NCI-H748 treated with DMSO at 0.1 percent for 48 hours (cell line): Measurements from ENCODE around the gene DCXR.

Experiments
- DNase-seq: peaks from one replicate; lab custom pipeline; 2025; lab: John Stamatoyannopoulos, UW

The DCXR gene

DNA sequence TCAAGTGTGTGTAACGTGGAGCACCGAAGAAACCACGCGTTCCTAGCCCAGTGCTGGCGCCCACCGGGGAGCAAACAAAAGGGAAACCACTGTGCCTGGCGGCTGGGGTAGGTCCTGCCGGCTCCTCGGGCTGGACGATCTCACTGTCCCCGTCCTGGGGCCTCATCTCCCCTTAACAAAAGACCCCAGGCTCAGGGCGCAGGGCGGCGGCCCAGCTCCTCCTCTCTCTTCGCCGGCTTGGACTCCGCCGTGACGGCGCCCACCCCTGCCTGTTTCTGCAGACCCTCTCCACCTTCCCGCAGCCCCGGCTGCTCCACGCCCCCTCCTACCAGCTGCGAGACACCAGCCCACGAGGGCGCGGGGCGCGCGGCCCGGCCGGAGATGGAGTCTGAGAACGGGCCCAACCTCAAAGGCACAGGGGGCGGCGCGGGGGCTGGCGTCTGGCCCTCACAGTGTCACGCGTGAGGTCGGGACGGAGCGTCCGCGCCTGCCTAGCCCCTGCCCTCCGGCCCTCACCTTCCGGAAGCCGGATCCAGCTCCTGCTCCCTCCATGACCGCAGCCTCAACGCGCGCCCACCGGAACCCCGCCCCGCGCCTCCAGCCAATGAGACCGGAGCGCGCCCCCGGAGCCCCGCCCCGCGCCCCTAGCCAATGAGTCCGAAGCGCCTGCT, 15.1 kb downstream of the DCXR start, which contains the start of gene CENPX:
TSS of gene CENPX (minus strand) at position 569 of the 671 bp plus-strand sequence. CDS start at position 552, 17 bp downstream.
- DNase-seq, result no peak

DNA sequence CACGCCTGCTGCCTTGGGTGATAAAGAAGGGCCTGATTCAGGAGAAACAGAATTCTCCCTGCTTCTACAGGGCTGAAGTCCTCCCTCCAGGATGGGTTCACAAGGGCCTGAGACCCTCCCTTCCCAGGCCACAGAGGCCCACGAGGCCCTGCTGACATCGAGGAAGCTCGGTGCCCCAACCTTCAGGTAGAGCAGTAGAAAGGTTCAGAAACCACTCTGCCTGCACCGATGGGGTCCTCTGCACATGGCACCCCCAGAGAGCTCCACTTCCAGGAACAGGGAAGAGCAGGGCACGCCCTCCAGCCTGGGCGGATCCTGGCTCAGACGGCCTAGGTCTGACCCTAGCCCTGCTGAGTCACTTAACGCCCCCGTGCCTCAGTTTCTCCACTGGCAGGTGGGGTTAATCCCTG, 15.6 kb downstream of the DCXR start:
- DNase-seq, result no peak

DNA sequence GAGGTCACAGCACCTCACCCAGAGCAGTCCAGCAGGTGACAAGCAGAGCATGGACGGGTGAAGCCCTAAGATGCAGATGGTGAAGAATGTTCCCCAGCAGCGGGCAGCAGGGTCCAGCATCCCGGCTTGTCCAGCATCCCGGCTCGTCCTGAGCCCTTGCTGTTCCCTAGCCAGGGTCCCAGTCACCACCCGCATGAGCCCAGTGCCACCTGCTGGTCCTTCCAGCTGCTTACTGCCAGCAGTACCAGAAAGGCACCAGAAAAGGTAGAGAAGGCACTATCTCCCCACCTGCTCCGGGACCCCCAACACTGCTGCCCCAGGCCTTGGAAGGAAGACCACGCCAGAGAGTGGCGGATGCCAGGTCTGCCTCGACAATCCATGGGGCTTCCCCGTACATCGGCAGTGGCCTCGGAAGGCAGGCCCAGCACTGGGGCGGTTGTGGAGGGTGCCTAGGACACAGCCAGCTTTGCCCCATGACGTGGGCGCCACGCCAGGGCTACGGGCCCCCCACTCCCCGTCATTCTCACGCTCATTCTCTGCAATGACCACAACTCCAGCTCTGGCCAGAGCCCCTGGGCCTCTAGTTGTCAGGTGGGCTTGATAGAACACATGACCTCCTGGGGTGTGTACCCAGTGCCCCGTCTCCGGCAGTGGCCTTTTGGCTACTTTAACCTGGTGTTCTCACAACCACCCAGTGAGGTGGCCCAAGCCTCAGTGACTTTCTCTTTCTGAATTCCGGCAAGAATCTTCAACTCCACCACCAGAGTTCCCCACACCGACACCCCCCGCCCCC, 16.2 kb downstream of the DCXR start:
- peak; percentile 7 for DNase-seq

DNA sequence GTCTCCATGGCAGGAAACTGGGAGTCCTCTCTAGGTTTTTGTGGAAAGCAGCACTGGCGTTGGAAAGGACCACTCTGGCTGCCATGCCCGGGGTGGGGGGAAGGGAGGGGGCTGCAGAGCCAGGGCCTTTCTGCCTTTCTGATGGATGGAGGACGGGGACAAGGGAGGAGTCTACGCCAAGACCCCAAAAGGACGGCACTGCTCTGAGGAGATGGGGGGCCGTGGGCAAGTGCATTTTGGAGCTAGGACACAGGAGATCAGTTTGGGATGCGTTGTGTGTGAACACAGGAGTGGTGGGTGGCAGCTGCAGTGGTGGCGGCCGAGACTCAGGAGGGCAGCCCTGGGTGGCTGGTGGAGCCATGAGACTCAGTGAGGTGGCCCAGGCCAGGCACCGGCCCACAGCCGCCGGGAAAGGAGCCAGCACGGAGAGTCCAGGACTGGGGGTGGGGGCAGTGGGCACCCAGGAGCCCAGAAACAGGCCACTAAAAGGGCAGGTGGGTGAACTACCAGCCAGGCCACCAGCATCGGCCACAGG, 16.9 kb downstream of the DCXR start:
- no peak for DNase-seq

DNA sequence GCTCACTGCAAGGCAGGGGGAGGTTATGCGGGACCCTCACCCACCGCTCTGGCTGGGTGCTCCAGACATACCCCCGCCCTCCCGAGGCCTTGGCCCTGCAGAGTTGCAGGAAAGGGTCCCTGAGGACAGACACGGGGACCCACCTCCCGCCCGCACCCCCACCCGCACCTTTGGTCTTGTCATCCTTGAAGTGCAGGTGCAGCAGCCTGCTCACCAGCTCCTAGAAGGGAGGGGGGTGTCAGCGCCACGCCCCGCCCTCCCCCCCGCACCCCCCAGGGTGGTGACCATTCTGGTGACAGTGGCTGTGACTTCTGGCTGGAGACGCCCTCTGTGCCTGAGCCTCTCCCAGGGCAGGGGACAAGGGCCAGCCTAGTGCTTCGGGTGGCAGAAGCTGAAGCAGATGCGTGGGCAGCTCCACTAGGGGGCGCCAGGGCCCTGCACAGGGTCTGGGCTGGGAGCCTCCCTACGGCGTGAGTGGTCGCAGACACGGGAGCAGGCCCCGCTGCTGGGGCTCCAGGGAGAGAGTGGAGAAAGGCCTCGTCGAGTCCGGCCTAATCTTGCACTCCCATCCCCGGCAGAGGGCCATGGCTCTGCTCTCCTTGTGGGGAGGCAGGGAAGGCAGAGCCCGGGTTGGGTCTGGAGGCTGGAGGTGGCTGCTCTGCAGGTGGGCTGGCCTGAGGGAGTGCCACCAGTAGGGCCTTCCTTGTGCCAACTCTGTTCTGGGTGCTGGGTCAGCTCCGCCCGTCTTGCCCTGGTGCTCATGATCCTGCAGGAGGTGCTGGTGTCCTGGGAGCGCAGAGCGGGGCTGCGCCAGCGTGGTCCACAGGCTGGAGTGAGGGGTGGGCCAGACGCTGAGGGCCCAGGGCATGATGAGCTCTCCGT, 17.6 kb downstream of the DCXR start:
- peak; percentile 28 for DNase-seq

DNA sequence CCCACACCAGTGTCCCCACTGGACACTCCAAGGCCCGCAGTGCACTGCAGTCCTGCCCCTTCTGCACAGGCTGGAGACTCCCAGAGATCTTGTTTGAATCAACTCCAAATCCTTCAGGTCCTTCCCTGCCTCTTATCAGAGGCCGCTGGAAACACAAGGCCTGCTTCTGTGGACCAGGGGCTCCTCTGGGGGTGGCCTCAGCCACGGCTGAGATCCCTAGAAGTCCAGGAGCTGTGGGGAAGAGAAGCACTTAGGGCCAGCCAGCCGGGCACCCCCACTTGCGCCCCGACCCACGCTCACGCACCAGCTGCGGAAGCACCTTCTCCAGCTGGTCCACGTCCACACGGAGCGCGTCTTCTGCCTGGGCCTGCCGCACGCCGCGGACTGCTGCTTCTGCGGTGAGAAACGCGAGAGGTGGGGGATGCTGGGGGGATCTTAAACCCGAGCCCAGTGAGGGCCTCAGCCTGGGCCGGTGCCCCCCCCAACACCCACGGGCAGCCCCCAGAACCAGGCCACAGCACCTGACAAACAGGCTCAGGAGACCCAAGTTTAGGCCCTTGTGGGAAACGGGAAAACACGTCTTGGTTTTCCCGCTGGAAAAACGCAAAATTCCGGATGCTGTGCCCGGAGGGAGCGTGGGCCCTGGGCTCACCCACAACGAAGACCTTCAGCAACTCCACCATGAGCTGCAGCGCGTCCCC, 18.4 kb downstream of the DCXR start:
- no peak for DNase-seq

DNA sequence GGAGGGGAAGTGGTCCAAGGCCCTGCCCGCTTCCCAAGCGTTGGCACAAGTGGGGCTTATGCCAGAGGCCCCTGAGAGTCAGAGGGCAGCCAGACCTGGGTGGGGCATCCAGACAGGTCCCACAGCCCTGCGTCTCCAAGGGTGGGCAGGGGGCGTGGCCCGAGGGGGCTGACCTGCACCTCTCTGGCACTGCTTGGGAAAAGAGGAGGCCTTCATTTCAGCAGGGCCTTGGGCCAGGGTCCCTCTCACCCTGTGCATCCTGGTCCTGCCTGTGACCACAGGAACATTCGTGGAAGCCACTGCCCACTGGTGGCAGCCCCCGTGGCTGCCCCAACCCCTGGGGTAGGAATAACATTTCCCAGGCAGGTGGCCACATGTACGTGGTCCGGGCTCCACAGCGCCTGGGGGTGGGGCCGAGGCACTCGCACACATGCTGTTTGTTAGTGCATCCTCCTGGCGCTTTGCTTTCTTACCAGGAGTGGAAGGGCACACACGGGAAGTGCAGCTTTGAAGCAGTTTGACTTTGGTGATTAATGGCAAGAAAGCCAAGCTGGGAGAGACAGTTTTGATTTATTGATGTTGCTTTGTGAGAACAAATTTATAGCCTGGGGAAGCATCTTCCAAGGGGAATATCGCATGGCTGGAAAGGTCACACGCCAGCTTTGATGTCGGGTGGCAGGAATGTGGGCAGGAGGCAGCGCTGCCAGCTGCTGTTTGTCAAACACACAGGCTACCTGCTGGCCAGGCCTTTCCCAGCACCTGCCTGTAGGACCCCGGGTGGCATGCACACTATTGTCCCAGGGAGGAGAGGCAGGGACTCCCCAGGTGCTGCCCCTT, 19.1 kb downstream of the DCXR start:
- no peak for DNase-seq

DNA sequence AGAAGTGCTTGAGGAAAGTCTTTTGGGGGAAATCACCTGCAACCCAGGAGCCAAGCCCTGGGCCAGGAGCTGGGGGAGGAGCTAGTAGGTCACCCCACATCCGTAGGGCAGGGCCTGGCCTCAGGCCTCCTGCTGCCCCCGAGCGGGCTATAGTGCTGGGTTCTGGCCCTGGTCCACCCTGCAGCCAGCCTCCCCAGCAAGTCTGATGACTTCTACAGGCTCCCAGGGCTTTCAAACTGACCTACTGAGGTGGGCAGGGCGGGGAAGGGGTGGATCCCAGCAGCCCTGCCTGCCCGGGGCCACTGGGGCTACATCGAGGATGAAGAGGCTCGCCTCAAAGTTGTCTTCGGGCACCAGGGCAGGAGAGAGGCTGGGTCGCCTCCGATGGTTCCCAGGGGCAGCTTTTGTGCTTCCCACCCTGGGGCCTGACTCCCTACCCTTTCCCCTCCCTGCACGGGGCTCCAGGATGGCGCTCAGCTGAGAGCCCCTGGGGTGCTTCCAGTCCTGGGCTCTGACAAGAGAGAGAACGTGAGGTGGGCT, 19.8 kb downstream of the DCXR start:
- no peak for DNase-seq

DNA sequence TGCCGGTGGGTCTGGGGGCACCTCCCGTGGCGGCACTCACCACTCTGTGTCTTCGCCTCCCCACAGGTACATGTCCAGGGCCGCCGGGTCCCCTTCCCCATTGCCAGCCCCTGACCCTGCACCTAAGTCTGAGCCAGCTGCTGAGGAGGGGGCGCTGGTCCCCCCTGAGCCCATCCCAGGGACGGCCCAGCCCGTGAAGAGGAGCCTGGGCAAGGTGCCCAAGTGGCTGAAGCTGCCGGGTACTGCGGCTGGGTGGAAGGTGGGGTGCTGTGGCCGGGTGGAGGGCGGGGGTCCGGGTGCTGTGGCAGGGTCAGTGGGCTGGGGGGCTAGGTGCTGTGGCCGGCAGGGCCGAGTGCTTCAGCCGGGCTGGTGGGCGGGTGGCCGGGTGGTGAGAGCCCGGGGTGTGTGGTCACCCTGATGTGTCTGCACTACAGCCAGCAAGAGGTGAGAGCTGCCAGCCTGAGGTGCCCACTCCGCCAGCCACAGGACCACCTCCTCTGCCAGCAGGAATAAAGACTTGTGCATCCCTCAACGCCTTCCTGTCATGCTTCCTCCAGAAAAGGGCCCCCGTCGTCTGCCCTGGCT, 20.5 kb downstream of the DCXR start:
- no peak for DNase-seq

DNA sequence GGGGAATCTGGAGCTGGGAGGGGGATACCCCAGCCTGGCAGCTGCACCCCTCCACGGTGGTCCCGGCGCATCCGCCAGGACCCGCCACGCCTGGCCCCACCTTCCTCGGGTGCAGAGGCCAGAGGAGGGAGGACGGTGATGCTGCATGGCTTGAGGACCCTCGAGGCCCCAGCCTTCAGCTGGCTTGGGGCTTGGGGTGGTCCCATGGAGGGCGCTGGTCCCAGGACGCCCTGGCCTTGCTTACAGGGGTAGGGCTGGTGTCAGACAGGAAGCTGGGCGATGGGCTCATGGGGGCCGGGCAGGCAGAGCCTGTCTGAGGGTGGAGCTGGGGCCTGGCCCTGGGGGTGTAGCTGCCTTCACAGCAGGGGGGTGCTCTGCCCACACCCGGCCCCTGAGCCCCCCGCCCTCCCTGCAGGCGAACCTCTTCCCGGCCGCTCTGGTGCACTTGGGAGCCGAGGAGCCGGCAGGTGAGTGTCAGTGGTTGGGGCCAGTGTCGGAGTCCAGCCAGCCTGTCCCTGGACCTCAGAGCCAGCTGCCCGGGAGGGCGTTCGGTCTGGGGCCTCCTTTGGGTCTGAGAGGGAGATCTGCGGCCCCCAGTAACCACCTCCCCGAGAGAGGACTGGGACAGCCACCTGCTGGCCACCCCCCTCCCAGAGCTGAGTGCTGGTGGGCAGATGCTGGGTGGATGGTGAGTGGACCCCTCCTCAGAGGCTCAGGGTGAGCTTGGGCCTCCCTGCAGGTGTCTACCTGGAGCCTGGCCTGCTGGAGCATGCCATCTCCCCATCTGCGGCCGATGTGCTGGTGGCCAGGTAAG, 21.2 kb downstream of the DCXR start:
- DNase-seq, result no peak

DNA sequence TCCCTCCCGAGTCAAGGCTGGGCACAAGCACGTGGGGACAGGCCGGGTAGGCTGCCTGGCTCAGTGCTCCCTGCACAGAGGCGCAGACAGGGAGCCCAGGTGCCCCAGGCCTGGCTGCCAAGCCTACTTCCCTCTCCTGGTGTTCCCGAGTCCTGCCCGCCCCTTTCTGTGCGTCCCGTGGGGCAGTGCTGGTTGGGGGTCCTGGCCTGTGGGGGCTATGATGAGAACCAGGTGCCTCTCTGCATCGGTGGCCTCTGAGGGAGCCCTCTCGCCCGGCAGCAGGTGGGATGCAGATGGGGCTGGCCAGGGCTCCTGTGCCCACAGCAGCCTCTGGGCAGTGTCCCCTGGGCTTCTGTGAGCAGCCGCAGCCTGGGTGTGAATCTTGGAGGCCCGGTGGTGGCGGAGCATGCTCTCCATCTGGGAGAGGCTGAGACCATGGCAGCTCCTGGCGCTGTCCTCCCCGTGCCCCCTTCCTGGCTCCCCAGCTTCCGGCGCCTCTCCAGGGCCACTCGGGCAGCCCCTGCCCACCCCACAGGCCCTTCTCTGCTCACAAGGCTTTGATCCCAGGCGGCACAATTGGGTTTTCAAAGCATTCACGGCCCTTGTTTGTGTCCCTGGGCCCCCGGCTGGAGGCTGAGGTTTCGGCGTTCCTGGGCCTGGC, 22.1 kb downstream of the DCXR start:
- DNase-seq, result no peak

DNA sequence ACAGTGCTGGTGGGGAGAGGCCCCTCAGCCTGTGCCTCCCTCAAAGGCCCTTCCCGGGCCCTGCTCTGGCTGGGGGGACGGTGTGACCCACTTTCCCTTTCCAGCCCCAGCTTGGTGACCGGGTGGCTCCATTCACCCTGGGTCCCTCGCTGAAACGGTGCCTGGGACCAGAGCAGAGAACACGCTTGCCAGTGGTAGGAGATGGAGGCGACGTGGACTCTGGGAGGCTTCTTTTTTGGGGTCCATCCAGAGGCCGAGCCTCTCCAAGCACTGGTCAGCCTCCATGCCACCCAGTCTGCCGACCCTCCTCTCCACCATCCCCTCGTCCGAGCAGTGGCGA, 22.6 kb downstream of the DCXR start:
- no peak for DNase-seq

DNA sequence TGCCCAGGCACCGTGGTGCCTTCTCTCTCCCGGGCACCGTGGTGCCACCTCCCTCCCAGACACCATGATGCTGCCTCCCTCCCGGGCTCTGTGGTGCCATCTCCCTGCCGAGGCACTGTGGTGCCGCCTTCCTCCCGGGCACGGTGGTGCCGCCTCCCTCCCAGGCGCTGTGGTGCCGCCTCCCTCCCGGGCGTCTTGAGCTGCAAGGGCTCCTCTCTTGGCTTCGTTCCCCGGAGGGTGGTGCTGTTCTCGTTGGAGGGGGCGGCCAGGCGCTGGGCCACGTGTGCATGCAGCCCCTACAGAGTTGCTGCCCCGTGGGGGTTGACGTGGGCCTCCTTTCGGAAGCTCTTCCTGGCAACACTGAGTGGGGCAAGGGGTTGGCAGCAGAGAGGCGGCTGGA, 23.1 kb downstream of the DCXR start:
- no peak for DNase-seq

DNA sequence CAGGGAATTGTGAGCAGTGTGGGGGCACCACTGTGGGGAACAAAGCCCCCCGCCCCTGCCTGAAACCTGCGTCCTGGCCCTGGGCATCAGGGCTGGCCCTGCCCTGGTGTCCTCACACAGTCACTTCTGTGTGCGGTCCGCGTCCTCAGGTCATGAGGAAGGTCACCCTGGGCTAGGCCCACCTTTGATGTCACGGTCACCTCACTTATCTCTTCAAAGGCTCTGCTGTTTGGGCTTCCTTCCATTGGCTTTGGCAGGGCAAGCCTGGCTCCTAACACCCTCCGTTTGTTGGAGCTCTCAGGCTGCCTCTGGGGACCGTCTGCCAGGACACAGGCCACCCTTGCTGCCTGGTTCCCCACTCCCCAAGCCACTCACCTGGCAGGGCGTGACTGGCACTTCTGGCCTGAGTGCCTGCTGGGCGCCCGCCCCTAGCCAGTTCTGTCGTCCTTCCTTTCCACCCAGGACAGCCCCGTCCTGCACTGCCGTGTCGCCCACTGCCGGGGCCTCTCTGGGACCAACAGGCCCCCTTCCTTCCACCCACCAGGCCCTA, 23.6 kb downstream of the DCXR start:
- DNase-seq, result no peak

DNA sequence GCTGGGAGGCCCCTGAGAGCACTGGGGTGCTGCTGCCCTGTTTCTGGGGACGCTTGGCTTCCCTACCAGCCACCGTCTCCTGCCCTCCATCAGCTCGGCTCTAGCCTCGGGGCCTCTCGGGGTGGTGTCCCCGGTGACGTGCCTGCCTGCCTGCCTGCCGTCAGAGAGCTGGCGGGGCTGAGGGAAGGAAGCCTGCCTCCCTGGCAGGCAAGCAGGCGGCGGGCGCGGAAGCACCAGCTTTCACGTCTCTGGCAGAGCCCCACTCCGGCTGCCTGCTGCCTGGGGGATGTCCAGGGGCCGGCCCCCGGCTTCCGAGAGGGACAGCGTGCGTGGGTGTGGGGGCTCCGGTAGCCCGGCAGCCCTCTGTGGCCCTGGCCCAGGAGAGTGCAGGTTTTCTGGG, 24.2 kb downstream of the DCXR start:
- DNase-seq, result no peak

DNA sequence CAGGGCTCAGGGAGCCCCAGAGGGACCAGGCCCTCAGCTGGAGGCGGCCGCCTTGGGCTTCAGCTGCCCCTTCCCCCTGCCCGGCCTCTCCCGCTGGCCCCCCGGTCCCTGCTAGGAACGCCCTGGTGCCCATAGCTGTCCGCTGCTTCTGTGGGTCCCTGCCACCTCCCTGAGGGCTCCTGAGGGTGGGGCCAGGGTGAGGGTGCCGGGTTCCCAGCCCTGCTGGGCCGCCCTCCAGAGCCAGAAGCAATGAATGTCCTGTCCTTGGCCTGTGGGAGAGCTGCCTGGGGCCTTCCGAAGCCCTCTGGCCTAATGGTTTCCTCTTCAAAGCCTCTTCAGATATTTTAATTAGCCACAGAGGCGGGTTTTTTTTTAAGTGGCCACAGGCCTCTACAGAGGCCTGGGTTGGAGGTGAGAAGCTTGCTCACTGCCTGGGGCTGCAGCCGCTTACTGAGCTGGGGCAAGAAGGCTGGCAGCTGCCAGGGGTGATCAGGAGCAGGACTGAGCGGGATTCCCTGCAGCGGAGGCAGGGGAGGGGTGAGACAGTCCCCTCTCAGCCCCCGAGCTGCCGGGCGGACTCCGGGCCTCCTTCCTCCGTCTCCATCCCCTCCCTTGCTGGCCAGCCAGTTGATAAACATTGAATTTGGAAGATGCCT, 24.7 kb downstream of the DCXR start:
- no peak for DNase-seq

DNA sequence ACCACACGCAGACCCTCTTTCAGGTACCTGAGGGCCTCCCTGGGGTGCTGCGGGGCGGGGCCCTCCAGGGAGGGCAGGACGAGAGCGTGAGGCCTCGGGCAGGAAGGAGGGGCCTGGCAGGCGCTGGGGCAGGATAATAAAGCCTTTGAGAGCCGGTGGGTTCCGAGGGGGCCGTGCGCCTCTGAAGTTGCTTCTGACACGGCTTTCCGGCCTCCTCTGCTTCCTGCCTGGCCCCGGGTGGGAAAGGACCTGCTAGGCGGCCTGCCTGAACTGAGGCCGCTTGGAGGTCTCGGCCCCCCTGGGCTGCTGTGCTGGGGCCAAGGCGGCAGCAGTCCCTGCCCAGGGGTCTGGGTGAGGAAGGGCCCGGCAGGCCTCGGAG, 25.2 kb downstream of the DCXR start:
- DNase-seq, result no peak

DNA sequence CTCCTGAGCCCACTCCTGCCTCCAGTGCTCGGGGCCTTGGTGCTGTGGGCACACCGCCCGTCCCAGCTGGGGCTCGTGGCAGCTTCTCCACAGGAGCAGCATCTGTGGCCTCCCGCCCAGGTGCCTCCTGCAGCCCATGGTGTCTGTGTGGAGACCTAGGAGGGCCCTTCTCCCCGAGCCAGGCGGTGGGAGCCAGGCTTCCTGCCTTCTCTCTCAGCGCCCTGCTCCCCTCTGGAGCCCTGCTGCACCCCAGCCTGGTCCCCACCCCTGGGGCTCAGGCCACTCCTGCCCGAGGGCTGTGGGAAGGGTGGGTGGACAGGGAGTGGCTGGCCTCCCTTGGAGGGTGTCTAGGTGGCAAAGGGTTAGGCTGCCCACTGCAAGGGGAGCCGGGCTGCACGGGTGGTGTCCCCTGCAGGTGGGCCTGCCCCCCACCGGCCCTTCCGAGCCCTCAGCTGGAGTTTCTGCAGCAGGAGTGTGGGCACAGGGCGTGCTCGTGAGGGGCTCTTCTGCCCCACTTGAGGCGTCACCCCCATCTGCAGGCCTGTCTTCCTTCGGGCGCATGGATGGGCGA, 25.8 kb downstream of the DCXR start:
- DNase-seq, result no peak
